ENCODE measurements around the gene GDPD4.

Gene GDPD4

DNA sequence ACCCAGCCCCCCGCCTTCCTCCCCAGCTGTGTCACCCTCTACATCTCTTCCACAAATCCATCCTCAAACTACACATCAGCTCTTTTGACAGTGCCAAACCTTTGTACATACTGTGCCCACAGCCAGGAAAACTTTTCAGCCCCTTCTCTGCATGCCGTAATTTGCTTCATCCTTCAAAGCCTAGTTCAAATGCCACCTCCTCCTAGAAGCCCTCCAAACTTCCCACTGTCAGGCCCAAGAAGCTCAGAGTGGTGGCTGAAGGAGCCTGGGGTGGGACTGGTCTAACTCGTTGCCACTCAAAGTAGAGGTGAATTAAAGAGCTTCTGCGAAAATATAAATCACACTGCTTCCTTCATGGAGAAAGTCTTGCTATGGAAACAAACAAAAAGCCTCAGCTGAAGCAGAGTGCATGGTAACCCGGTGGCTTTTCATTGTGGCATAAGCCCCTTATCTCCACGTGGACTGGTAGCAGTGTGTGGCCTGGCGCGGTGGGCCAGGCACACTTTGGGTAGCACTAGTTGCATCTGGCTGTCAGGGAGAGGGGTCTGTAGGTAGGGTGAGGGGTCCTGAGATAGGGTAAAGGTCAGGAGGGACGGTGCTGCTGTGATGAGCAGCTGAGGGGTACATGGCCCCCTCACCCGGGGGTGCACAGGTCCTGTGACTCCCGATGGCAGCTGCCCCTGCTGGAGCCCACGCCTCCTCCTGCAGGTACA is 96.6 kb downstream of the GDPD4 start:
- no peak for DNase-seq (ENCODE audit: low read depth)

- no peak for DNase-seq (ENCODE audit: low read depth)
Measured at GRCh38 chr11:77203901-77204753, 97.4 kb downstream of the GDPD4 start.

DNA sequence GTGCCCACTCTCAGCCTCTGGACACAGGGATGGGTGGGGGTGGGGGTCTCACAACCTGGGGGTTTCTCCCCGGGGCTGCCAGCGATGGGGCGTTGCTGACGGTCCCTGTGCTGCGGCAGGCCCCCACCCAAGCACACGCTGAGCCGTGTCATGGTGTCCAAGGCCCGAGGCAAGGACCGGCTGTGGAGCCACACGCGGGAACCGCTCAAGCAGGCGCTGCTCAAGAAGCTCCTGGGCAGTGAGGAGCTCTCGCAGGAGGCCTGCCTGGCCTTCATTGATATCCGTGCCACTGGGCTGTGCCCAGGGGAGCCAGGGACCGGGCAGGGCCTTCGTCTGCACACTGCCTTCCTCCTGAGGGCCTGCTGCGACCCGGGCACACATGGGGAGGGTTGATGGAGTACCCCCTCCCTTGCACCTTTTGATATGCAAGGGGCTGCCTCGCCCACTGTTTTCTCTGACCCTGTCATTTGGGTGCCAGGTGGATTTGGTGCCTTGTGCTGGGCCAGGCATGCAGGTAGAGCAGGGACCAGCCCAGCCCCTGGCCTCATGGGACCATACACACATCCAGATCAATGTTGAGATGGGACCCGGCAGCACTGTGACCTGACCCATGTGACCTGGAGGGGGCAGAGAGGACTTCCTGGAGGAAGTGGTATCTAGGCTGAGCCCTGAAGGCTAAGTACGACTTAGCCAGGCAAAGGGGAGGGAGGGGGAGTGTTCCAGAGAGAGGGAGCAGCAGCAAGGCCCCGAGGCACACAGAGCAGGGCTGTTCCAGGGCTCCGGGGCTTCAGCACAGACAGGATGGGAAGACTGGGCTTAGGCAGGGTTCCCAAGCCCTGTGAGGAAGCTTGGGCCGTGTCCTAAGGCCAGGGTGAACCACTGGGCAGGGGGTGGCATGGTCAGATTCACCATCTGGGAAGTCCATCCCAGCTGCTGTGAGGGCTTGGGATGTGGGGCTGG is 98.3 kb downstream of the GDPD4 start:
- DNase-seq (ENCODE audit: low read depth) = no peak

GRCh38 chr11:77201991-77202841 is 99.3 kb downstream of the GDPD4 start:
- no peak for DNase-seq (ENCODE audit: low read depth)

GRCh38 chr11:77201370-77201769 is 100.1 kb downstream of the GDPD4 start:
- no peak for DNase-seq (ENCODE audit: low read depth)

DNA sequence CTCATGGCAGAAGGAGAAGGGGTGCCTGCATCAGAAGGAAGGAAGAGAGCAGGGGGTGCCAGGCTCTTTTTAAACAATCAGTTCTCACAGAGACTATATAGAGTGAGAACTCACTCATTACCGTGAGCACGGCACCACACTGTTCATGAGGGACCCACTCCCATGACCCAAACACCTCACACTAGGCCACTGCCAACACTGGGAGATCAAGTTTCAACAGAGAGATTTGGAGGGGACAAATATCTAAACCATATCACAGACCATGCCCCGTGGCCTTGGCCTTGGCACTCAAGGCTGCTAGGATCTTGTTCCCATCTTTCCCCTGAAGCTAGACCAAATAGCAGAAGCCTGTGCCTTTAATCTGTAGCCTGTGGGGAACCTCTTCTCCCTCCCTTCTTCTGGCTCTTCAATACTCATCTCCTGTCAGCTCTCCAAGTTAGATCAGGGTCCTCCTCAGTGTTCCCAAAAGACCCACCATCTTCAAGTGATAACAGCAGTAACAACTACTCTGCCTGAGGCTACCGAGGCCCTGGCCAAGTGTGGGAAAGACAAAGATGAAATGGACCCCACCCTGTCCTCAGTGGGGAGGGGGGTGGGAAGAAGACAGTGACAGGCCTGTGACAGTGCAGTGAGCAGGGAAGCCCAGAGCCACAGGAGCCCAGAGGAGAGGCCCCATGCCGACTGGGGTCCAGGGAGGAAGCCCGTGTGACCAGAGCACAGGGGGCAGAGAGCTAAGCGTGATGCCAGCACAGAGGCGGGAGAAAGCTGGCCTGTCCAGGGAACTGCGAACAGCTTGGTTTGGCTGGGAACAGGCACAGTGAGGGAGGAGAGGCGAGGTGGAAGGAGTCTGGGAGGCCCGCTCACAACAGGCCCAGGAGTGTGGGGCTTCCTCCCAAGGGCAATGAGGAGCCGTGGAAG is 100.9 kb downstream of the GDPD4 start:
- no peak for DNase-seq (ENCODE audit: low read depth)

GRCh38 chr11:77199137-77199745 is 102.2 kb downstream of the GDPD4 start:
- no peak for DNase-seq (ENCODE audit: low read depth)

- DNase-seq (ENCODE audit: low read depth) = peak; percentile 12
Measured at GRCh38 chr11:77198440-77198849, 103.0 kb downstream of the GDPD4 start.

- no peak for DNase-seq (ENCODE audit: low read depth)
Measured at GRCh38 chr11:77197626-77198320, 103.7 kb downstream of the GDPD4 start.

GRCh38 chr11:77196961-77197360 is 104.5 kb downstream of the GDPD4 start:
- no peak for DNase-seq (ENCODE audit: low read depth)

- DNase-seq (ENCODE audit: low read depth) = no peak
Measured at GRCh38 chr11:77195071-77195755, 106.3 kb downstream of the GDPD4 start.

DNA sequence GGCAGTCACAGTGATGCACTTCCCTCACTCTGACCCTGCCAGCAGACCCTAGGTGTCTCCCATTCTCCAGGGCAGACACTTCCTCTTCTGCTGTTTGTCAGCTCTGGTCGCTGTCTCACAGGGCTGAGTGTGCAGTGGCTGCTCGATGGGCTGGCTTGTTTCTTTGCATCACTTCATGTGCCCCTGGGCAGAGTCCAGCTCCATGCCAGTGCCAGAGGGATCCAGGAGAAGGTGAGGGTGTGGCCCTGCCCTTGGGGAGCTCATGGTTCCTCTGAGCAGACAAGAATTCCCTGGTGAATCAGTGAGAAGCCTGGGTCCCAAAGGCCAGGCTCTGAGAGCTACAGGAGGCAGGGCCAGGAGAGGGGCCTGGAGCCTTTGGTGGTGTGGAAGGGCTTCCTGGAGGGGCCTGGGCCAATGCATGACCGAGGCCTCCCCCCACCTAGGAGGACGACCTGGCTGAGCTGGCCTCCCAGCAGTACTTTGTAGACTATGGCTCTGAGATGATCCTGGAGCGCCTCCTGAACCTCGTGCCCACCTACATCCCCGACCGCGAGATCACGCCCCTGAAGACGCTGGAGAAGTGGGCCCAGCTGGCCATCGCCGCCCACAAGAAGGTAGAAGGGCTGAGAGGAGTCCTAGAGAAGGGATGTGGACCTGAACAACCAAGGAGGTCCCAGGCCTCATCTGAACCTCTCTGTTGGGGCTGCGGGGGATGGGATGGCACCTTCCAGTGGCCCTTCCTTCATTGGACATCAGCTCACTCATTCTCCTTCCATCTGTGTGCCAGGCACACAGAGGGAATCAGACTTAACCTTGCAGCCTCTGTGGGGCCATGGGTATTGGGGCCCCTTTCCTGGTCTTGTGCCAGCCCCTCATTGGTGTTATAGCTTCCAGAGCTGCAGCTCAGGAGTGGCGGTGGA is 107.3 kb downstream of the GDPD4 start:
- no peak for DNase-seq (ENCODE audit: low read depth)

GRCh38 chr11:77193167-77193566 is 108.3 kb downstream of the GDPD4 start:
- no peak for DNase-seq (ENCODE audit: low read depth)

DNA sequence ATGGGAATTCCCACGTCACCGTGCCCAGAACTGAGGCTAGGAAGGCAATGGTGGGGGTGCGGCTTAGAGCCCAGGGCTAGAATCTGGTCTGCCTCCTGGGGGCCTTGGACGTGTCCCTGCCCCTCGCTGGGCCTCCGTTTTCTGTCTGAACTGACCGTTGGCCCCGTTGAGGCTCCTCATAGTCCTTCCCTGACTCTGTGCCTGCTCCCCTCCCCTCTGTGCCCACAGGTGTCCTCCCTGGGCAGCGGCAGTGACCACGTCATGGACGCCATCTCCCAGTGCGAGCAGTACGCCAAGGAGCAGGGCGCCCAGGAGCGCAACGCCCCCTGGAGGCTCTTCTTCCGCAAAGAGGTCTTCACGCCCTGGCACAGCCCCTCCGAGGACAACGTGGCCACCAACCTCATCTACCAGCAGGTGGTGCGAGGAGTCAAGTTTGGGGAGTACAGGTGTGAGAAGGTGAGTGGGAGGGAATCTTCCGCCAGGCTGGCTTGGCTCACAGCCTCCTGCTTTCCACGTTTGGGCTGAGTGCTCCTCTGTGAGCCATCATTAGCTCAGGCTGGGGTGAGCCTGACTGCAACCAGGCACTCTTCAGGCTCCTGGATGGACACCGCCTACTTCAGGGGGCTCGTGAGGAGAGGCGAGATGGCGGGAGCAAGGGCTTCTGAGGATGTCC is 109.5 kb downstream of the GDPD4 start:
- peak; percentile 42 for DNase-seq (ENCODE audit: low read depth)

- DNase-seq (ENCODE audit: low read depth) = no peak
Measured at GRCh38 chr11:77191429-77191822, 110.1 kb downstream of the GDPD4 start.

DNA sequence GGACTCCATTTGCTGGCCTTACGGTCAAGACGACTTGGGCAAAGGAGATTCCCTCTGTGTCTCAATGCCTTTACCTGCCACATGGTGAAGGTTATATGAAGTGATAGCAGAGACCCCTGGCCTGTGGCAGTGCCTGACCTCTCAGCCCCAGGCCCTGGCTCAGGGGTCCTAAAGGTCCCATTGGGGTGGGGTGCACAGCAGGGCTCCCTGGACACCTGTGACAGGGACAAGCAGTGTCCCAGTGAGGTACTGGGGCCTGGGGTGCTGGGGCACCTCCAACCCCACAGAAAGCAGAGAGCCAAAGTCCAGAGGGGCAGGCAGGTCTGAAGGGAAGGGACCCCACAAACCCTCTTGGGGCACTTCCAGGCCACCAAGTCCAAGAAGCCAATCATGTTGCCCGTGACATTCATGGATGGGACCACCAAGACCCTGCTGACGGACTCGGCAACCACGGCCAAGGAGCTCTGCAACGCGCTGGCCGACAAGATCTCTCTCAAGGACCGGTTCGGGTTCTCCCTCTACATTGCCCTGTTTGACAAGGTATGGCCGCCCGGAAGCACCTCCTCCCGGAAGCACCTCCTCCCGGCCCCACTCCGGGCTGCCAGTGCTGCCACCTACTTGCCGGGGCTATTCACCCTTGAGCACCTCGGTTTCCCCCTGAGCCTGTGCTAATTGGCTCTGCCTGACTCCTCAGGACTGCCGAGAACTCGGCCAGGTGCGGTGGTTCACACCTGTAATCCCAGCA is 111.0 kb downstream of the GDPD4 start:
- DNase-seq (ENCODE audit: low read depth) = no peak

All from iris pigment epithelial cell (primary cell).